NCI-H187 treated with DMSO at 0.1 percent for 48 hours (cell line): ENCODE data around the gene APOBEC3H.

Experiments
- DNase-seq: peaks from one replicate; lab custom pipeline; 2025; lab: John Stamatoyannopoulos, UW

APOBEC3H gene

GRCh38 chr22:39081016-39081415, 16.0 kb upstream of the APOBEC3H start:
- DNase-seq: no peak

GRCh38 chr22:39081598-39081997, 15.4 kb upstream of the APOBEC3H start:
- DNase-seq: no peak

GRCh38 chr22:39083212-39084165, 13.6 kb upstream of the APOBEC3H start:
- DNase-seq: no peak

- DNase-seq: no peak
These were observed 12.4 kb upstream of the APOBEC3H start for GRCh38 chr22:39084666-39085065.

- no peak for DNase-seq
These were observed 9.9 kb upstream of the APOBEC3H start for GRCh38 chr22:39087098-39087497.

GRCh38 chr22:39087881-39088684, 9.0 kb upstream of the APOBEC3H start:
- DNase-seq: no peak

GRCh38 chr22:39088685-39089032, 8.4 kb upstream of the APOBEC3H start:
- no peak for DNase-seq

GRCh38 chr22:39089928-39090327, 7.1 kb upstream of the APOBEC3H start:
- DNase-seq: no peak

- no peak for DNase-seq
These were observed 6.5 kb upstream of the APOBEC3H start for GRCh38 chr22:39090426-39091064.

GRCh38 chr22:39091126-39092081, 5.6 kb upstream of the APOBEC3H start:
- DNase-seq: no peak

- no peak for DNase-seq
These were observed 4.8 kb upstream of the APOBEC3H start for GRCh38 chr22:39092111-39092862.

GRCh38 chr22:39094717-39095389, 2.2 kb upstream of the APOBEC3H start:
- DNase-seq: no peak

GRCh38 chr22:39095971-39096370, 1.1 kb upstream of the APOBEC3H start:
- DNase-seq: no peak

GRCh38 chr22:39098026-39098425, 982 bp downstream of the APOBEC3H start:
- DNase-seq: no peak

- no peak for DNase-seq
These were observed 1.5 kb downstream of the APOBEC3H start for GRCh38 chr22:39098576-39098975.

- DNase-seq: no peak
These were observed 4.2 kb downstream of the APOBEC3H start for GRCh38 chr22:39101226-39101625.

GRCh38 chr22:39103431-39103830, 6.4 kb downstream of the APOBEC3H start:
- no peak for DNase-seq

GRCh38 chr22:39106326-39106725, 9.3 kb downstream of the APOBEC3H start:
- DNase-seq: no peak

- no peak for DNase-seq
These were observed 11.4 kb downstream of the APOBEC3H start for GRCh38 chr22:39108487-39108886.

- DNase-seq: no peak
These were observed 12.3 kb downstream of the APOBEC3H start for GRCh38 chr22:39109361-39109760.
